HTR-8/SVneo (cell line): Measurements from ENCODE around the gene FER.
"Not testable (repeated sequence)": the region's sequence is repeated elsewhere in the genome, so short reads cannot be mapped to it uniquely, and the experiment has no call there.

Experiments
- DNase-seq: peaks from one replicate; pipeline ENCODE4 v3.0.0; 2011; ENCODE audit warnings: low spot score, mixed read lengths; ENCODE audit not compliant: insufficient read length
- FAIRE-seq: peaks from 2 replicates; lab custom pipeline; 2011; peaks lifted over from hg19 to GRCh38; lab: Jason Lieb, UNC

Gene FER

GRCh38 chr5:109156885-109157284 lies 409.2 kb downstream of the FER start:
- FAIRE-seq (no peak), DNase-seq (no peak)

DNA sequence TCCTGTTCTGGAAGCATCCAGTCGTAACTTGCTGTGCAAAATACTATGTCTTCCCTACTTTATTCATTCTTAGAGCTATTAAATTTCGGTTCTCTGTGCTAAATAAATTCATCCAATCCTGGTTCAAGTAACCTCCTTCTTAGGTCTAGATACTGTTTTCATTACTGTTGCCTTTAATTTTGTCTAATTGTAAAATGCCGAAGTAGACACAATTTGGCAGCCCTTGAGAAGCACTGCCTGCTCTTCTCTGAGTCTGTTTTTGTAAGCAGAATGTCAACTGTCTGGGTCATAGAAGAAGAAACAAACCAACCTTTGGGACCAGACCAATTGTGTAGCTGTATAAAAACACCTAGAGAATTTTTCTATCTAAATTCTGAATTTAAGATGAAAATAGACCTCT lies 412.8 kb downstream of the FER start:
- no peak for DNase-seq
- no peak for FAIRE-seq

GRCh38 chr5:109161914-109162683 lies 414.4 kb downstream of the FER start:
- DNase-seq (no peak), FAIRE-seq (no peak)

GRCh38 chr5:109163336-109163735 lies 415.6 kb downstream of the FER start:
- FAIRE-seq (no peak), DNase-seq (no peak)

- FAIRE-seq (no peak), DNase-seq (no peak)
Observed at GRCh38 chr5:109164001-109164400, 416.3 kb downstream of the FER start.

DNA sequence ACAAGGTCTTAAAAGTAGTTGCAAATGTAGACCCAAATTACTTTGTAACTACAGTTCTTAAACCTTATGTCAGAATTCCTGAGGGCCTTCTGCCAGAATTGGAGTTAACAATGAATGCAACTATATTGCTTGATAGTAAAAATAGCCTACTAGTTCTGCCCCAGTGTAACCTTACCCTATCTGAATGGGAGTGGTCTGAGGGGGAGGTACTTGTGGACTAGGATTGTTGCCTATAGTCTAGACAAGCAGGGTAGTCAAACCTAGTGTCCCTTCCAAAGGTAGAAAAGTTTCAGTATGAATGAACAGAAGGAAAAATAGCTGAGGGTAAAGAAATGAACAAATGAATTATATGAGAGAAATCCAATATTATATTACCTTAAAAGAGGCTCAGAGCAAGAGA lies 419.9 kb downstream of the FER start:
- FAIRE-seq (no peak), DNase-seq (no peak)

- FAIRE-seq (no peak), DNase-seq (no peak)
Observed at GRCh38 chr5:109168151-109168550, 420.5 kb downstream of the FER start.

- DNase-seq (no peak), FAIRE-seq (no peak)
Observed at GRCh38 chr5:109170629-109171350, 423.1 kb downstream of the FER start.

- not testable (repeated sequence) for FAIRE-seq, DNase-seq
Observed at GRCh38 chr5:109171437-109172073, 423.9 kb downstream of the FER start.

DNA sequence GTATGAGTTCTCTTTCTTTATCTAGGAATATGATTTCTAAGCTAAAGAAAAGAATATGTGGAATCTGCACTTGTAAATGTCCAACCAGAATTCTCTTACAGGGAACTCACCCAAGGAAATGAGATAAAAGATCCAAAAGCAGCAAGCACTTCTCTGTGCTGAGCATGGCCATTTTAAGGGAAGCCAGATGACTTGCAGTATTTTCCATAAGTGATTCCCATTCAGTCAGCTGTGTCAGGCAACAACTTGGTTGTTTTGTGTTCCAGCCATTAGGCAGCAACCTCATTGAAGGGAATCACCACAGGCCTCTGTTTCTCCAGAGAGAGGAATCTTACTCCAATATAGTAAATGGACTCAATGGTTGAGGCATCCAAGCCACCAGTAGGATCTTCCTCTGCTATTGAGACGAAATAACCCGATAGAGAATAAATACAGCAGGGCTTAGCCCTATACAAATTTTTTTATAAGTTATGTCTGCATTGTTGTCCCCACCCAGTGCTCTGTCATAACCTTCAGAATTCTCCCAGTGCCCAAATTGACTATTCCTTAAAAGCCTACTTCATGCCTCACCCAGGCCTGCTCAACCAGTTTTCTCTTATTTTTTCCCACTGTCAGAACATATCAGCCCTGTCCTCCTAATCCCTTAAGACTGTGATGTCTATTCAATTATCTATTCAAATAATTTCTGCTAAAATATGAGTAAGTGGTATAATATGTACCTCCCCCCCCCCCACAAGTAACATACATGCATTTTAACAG lies 425.5 kb downstream of the FER start:
- no peak for DNase-seq
- no peak for FAIRE-seq

DNA sequence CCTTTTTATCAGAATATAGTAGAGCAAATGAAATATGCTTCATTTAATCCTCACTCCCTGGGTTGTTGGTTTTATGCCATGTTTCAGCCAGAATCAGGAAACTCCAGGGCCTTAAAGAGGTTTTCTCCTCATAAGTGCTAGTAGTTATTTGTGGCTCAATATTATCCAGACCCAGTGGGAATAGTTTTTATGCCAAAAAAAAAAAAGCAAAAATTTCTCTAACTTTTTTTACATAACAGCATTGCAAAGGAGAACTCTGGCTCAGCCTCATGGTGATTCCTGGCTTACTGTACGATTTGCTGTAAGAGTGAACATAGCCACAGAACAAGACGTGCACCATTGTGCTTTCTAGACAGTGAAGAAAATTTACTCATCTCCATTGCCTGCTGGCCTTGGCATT lies 429.5 kb downstream of the FER start:
- FAIRE-seq (no peak), DNase-seq (no peak)

DNA sequence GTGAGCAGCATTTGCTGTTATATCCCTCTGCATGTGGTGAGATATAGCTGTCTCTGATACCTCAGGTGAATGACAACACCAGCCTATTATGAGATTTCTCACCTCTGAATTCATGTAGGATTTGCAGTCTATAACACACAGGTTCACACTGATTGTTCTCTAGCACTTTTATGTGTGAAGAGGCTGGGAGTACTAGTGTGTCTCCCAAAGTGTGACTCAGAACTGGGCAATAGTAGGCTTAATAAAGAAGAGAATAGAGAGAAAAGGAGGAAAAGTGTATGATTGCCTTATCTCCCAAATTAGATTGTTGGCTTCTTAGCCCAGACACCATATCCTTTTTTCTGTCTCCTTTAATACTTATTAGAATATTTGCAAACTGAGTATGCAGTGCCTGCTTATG lies 430.1 kb downstream of the FER start:
- no peak for DNase-seq
- FAIRE-seq, result no peak

GRCh38 chr5:109180668-109181067 lies 433.0 kb downstream of the FER start:
- FAIRE-seq (no peak), DNase-seq (no peak)

- no peak for DNase-seq
- no peak for FAIRE-seq
Observed at GRCh38 chr5:109186759-109187158, 439.1 kb downstream of the FER start.

GRCh38 chr5:109191153-109191558 lies 443.5 kb downstream of the FER start:
- DNase-seq (no peak), FAIRE-seq (no peak)

DNA sequence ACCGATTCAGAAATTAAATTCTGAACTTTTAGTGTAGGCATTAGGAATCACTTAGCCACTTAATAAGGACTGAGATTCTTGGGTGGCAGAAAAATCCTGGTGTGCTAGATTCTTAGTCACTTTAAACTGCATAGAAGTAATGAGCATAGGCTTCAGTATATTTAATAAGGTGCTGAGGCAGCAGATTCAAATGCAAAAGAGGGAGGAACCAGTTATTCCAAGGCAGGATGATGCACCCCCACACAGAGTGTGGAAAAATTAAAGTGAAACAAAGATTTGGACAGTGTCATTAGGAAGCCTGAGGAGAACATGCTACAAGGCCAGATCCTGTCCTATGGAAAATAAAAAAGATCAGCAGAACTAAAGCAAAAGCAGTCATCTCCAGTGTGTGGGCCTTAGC lies 444.3 kb downstream of the FER start:
- FAIRE-seq, result no peak
- DNase-seq, result no peak

DNA sequence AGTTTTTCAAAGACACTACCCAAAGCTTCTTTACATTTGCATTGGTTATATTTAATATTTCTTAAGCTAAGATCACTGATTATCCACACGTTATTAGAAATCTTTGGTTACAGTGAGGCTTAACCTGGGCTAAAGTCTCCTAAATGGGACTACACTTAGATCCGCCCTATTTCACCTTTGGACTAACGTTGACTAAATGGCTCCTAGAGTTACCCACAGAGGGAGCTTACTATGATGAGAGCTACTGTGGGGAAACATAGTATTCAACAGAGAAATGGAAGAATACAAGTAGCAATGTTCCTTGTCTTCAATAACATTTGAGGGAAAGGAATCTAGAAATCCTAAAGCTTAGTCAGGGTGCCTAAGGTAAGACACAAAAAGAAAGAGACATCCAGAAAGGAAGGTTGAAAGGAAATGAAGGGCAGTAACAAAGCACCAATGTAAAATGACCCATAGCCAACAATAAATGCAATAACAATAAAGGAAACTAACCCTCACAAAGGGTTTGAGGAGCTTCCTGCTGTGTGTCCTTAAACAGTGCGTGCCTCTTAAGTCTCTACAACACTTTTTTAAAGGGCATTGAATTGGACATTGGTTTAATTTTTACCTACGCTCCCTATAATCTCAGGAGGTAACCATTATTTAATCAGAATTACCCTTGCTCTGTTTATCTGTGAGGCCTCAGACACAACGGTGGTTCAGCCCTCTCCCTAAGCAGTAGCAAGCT lies 445.0 kb downstream of the FER start:
- no peak for FAIRE-seq
- DNase-seq, result no peak

DNA sequence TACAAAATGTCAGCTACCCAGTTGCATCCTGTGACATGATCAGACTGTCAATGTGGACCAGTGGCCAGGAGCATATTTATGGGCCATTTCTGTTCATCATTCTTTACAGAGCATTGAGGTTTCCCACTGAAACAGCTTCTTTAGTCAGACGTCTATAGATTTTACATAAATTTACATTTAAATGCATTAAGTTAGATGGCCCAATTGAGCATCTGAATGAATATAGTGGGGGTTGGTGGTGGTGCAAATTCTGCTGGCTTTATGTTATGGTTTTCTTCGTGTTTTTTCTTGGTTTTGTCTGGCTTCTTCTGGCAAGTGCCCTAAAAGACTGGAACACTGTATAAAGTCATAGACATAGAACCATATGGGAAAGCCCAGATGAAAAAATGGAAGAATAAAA lies 448.0 kb downstream of the FER start:
- no peak for FAIRE-seq
- no peak for DNase-seq

DNA sequence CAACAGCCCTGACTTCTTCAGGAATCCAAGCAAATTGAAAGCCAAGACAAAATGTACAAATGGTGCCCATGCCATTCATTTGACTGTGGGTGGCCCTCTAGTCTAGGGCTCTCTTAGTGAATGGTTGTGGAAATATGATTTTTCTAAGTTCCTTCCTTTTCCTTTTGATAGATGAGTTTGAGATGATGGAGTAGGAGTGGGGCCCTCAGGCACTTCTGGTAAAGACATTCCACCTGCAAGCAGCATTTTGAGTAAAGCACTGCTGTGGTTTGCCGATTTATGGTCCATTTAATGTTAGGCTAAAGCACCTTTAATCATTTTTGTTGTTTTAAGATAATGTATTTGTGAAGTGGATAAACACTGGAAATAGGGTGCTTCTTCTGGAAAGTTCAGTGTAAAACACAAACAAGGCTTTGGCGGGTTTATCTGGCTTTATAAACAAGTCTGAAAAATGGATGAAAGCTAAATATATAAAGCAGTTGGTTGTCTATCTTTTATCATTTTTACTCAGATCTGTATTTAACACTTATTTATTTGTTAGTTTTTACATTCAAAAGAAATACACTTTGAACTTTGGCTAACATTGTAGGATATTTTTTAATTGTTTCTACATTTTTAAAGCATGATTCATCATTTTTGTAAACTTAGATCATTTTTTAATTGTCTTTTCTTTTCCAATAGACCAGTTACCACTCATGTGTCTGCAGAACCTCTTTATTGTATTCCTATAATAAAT lies 448.6 kb downstream of the FER start:
- FAIRE-seq (no peak), DNase-seq (no peak)
